IPS-NIHi7 (cell line): ENCODE measurements around the gene KCNJ6.
A peak's percentile ranks its signal among the peaks of the same experiment; 100 is the strongest.

ENCODE experiments used
- DNase-seq: peaks from one replicate; pipeline ENCODE4 v3.0.0; 2012; ENCODE audit warnings: mixed read lengths; ENCODE audit errors: extremely low spot score

Gene KCNJ6

DNA sequence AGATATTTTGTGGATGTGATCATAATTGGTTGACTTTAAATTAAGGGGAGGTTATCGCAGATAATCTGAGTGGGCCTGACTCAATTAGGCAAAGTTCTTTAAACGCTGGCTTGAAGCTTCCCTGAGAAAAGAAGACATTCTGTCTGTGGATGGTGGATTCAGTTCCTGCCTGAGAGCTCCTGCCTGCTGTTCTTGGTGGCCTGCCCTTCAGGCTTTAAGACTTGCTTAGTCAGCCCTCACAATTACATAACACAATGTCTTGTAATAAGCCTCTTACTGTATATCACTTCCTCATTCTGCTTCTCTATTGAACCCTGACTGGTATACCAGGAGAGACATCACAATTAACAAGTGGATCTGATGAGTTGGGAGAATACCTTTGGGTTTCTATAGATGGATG lies 50.2 kb downstream of the KCNJ6 start:
- DNase-seq, result no peak

DNA sequence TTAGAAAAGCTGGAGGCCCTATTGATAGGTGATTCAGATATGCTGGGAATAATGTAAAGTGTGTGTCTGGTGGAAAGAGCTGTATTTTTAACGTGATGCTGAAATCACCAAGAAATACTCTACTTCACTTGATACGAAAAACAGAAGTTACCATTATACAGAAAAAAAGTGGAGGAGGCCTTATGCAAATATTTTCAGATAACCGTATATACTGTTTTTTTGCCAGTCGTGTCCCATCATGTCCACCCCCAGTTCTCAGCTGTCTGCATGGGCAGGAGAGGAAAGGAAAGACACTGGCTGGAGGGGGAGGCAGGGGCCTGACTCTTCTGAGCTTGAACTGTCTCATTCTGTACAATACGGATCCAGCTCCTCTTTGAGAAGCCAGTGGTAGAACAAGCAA lies 51.1 kb downstream of the KCNJ6 start:
- DNase-seq, result no peak

DNA sequence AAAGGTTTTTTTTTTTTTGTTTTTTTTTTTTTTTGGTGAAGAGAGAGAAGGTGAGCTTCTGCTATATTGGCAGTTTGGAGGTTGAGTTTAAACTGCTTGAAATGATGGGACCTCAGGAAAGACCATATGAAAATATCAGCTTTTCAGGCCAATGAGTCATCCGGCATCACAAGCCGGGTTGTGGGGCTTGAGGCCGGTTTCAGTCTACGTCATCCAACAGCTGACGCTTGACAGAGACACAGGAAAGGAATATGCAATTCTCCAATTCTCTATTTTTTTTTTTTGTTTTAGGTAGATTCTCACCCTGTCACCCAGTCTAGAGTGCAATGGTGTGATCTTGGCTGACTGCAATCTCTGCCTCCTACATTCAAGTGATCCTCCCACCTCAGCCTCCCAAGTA lies 52.4 kb downstream of the KCNJ6 start:
- no peak for DNase-seq

DNA sequence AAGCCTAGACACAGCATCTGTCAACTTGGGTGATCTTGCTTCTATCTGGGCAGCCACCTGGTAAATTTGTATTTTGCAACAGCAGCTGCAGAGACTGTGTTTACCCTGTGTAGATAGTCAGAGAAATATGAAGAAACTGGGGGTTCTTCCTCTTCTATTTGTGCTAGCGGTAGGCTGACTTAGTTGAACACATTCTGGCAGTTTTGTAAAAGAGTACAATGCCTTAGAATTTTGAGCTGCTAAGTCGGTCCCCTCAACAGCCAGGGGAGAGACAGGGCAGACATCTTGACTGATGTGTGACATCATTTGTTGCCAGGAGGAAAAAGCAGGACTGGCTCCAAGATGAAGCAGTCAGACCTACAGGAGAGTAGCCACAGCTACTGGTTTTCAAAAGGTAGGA lies 53.7 kb downstream of the KCNJ6 start:
- DNase-seq, result peak; percentile 71

DNA sequence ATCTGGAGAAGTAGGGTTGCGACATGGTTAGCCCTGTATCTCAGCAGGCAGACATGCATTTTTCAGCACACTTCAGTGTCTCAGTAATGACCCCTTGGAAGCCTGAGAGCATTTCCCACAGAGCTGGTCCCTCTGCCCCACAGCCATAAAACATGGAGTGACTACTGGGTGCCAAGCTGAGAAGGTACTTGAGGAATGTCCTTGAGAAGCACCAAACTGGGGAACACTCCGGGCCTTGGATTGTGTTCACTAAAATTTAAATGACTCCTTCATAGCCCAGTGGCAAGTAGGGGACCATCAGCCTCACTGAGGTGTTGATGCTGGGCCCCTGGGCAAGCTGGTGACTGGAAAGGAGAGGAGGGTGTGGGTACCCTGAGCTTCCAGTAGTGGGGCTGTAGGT lies 54.7 kb downstream of the KCNJ6 start:
- no peak for DNase-seq

DNA sequence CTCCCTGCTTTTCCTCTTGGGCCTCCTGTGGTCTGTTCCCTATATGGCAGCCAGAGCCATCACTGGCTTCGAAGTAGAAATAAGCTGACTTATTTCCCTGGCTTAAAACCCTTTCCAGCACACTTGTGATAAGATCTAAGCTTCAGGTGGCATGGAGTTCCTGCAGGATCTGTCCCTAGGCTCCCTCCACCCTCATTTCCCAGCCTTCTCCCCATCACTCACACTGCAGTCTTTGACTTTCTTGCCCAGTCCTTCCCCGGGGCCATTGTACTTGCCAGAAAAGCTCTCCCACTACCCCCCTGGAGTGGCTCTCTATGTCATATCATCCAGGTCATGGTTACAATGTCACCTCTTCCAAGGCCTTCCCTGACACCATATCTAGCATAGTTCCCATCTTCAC lies 55.8 kb downstream of the KCNJ6 start:
- DNase-seq, result no peak

DNA sequence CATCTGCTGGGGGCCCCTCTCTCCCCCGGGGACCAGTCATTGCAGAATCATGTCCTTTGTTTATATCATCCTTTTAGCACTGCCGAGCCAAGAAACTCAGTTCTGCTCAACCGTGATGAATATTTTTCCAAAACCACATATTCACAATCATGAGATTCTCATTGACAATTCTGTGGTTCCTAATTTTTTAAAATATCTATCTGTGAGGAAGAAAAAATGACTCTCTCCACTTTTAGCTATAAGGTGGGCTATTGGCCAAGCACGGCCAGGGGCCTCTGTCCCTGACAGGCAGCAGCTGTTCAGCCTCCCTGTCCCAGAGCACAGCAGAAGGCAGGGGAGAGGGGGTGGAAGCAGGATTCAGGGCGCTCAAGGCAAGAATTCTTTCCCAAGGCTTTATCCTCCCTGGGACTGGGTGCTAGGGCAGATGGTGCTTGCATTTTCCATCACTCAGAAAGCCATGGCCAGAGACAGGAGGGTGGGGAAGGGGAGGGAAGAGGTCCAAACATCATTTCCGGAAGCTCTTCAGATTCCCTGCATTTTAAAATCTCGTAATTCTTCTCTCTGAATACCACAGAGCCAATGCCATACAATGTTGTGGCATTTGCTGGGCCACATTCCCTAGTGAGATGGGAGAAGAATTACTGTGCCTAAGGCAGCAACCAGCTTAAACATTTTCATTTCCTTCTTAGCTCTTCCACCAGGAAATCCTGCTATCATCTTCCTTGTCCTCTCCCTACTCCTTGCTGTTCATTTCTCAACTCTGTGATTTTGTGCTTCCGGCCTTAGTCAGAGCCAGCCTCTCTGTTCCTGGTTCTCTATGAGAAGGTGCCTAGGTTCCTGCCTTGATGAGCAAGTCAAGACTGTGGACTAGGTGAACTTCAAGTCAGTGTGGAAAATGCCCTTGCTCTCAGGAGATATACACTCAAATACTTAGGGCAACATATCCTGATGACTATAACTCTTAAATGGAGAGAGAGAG lies 60.3 kb downstream of the KCNJ6 start:
- DNase-seq, result no peak

DNA sequence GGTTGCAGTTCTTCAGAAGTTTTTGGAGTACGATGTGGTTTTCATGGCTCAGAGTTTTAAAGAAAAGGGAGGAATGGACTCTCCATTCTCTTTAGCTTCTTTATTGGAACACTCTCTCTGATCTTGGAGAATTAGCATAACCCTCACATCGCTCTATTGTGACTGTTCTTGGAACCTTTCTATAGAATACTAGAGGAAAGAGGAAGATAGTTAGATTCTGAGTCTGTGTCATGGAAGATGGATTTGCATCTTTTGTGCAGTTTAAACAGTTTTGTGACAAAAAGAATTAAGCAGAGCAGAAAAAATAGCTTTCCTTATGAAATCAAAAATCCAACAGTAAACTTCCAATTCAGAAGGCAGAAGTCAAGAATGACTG lies 61.0 kb downstream of the KCNJ6 start:
- no peak for DNase-seq

DNA sequence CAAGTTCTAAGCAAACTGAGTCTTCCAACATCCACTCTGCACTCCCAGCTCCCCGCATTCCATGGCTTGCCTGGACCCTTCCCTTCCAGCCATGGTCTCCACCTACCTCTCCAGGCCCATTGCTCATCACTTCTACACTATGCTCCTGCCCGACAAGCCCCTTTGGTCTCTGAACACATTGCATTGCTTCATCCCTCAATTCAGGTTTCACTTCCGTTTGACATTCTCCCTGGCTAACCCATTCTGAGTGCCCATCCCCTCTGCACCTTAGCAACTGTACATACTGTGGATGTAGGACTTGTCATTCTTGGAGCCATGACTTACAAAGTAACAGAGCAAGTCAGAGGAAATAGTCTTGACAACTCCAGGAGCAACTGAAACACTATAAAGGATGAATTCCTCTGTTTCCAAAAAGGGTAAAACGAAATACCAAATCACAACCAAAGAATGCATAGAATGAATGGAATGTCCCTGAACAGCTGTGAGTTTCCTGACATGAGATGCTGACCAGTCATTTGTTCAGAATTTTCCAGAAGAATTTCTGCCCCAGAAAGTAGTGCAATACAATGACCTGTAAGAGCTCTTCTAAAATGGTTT lies 66.7 kb downstream of the KCNJ6 start:
- DNase-seq, result no peak

DNA sequence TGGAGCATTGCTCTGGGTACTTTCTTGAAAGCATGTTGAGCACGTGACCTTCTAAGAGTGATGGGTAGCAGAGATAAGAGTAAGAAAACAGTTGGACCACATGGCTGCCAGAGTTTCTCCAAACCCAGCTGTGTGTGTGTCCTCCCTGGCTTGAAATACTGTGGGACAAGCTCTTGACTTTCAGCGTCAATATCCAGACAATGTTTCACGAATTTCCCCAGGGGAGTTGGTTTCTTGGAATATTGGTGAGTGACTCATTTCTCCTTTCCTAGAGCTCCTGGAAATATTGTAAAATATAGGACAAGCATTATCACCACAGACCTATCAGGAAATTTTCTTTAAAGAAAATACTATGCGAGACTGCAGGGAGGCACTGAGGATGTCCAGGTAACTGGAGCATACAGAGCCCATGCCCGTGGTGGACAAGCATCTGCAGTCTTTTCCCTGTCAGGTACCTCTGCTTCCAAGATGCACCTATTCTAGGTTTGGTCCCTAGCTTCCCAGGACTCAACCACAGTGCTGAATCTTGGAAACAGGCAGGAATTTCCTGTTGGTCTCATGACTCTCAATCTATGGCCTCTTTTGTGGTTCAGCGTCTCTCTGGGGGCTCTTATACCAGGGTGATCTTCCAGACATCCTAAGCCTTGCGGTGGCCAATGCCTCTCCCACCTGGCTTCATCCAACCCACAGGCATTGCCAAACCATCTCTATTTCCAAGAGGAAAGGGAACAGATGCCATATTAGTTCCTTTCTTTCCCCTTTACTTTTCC lies 67.4 kb downstream of the KCNJ6 start:
- DNase-seq, result no peak

DNA sequence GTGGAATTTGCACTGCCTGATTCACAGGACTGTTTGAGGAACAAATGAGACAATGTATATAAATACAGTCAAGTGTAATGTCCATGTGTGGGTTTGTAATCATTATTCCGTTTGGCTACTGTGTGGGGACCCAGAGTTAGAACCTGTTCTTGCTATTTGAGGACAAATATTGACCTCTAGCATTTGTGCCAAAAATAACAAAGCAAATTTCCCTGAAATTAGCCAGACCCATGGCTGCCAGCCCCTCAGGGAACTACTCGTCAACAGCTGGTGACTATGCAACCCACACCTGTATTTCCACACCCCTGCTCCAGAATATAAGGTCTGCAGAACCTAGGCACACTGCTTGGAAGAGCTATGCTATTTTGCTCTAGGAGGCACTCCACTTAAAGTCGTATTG lies 70.7 kb downstream of the KCNJ6 start:
- no peak for DNase-seq

DNA sequence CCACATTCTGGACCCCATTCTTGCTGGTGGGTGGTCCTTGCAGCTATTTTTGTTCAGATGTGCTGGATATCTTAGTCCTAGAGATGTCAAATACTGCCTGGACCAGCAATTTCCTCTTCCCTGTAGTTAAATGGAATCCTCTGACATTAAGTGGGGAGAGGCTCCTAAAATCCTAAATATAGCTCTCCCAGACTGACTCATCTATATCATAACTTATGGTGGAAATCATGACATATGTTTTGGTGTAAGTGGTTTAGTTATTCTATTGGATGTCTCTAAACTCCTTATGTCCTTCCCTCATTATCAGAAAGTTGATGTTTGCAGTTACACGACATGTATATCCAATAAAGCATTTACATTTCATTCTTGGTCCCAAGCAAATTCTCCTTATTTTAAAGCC lies 73.1 kb downstream of the KCNJ6 start:
- DNase-seq, result no peak

DNA sequence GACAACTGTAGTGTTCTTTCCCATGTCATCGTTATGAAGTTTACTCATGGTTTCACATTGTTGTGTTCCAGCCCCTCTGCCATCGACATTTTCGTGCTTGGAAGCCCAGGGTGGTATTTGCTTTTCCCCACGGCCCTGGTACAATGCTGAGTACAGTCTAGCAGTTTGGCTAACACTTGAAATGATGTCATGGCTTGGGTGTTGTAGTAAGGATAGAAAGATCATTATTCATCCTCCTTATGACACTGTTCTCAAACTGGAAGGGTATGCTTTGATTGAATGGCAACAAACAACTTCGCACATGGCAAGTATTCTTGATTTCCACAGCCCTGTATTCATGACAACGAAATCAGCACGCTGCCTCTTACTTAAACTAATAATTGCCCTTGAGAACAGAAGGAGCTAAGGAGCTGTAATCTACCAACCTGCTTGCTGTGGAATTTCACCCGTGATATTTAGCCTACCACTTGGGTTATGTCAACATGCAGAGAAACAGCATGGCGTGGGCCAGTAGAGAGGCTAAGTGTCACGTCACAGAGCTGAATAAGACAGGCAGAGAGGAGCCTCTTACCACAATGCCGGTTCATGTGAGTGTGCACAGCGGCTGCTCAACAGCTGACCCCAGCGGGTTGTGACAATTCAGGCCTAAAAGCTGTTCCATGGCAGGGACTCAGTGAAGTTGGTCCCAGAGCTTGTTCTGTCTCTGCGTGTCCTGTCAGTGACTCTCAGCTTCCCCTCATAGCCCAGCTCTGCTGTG lies 73.9 kb downstream of the KCNJ6 start:
- no peak for DNase-seq

DNA sequence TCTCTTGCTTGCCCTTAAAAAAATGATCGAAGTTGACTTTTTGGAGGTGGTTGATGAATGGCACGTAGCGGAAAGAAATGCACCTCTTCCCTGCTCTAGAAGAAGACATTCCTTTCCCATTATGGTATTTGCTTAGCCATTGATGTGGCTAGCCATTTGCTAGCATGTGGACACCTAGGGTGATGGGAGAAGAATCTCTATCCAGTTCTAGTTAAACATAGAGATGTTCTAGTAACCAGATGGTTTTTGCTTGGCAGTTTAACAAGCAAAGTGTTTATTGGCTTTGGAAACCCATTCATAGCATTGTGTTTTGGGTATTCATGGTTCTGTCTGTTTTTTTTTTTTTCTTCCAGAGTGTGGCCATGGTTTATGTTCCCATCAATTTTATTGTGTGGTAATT lies 78.9 kb downstream of the KCNJ6 start:
- DNase-seq, result no peak

DNA sequence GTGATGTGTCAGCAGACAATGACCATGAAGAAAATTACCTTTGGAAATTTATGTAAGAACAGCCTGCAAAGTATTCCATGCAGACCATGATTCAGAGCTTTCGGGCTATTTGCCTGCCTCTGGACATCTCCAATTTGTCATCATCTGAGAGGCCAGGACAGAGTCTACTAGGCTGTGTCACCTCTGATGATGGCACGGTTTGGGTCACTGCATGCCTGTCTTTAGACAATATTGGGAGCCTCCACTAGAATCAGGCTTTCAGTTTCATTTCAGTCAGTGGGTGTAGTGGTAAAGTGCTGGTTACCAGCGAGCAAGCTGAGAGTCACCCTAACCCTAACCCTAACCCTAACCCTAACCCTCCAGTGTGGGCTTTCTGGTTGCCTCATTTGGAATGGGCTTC lies 80.8 kb downstream of the KCNJ6 start:
- no peak for DNase-seq

DNA sequence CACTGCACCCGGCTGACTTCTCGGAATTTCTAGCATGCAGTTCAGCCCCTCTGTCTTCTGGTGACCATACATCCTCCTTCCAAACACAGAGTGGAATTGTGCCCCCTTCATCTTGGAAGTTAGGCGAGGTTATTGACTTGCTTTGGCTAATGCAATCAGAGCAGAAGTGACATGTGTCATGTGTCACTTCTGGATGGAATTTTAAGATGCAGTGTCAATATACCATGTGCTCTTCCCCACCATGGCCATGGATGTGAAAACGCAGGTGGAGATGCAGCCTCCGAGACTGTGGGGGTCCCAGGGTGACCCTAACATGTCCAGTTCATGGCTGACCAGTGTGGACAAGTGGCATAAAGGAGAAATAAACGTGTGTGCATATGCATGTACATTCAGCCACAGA lies 83.0 kb downstream of the KCNJ6 start:
- DNase-seq, result no peak

DNA sequence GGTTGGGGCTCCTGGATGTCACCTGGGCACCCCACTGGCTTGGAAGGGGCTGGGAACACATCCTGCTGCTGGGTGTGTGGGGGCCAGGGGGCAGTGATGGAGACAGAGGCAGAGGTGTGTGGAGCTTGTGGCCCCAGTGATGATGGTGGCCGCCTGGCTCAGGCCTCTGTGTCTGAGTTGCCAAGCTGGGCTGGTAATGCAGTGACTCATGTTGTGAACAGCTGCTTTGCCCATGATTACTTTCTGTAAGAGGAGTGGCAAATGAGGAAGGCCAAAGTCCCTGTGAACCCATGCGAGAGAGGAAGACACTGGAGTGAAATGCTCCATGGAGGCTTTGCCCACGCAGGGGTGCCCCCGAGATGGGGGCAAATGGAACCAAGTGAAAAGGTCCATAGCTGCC lies 86.8 kb downstream of the KCNJ6 start:
- no peak for DNase-seq

DNA sequence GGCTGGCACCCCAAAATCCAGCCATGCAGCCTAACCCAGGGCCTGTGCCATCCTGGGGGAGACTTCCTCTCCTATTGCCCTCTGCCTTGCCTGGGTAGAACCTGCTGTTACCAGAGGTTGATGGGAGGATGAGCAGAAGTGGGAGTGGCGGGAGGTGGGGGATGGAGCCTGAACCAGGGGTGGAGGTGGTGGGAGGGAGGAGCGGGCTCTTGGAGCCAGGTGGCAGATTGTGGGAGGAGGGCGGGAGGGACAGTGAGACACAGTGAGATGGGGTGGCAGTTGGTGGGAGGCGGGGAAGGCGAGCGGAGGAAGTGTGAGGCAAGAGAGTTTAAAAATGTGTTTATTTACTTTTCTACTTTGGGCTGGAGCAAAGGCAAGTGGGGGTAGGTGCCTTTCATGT lies 87.3 kb downstream of the KCNJ6 start:
- DNase-seq, result no peak

DNA sequence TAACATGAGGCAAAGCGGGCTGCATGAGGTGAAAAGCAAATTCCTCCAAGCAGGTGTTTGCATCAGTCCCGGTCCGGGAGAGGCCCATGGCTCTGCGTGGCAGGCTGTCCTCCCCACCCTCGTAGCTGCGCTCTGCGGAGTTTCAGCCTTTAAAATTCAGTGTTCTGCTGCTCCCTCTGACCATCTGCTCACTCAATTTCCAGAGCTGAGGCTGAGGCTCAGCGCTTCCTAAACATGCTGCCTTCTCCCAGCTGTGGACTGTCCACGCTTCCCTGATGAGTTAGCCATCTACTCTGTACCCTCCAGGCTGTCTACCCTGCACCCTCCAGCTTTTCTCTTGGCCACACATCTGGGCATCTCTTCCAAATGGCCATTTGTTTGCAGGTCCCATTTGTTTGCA lies 87.7 kb downstream of the KCNJ6 start:
- DNase-seq, result no peak

DNA sequence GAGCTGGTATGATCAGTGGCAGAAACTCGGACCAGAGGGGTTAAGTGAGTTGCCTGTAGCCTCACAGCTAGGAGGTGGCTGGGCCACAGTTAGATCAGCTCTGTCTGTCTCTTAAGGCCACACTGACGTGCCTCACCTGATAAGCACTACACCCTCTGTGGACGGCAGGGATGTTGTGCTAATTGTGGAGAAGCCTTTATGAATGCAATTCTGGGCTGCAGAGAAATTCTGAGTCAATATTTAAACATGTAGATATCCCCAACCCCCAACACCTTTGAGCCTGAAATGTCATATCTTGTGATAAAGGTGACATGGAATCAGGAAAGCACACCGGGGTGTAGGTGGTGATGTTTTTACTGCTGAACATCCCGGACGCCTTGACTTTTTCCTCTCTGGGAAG lies 88.3 kb downstream of the KCNJ6 start:
- DNase-seq, result no peak

DNA sequence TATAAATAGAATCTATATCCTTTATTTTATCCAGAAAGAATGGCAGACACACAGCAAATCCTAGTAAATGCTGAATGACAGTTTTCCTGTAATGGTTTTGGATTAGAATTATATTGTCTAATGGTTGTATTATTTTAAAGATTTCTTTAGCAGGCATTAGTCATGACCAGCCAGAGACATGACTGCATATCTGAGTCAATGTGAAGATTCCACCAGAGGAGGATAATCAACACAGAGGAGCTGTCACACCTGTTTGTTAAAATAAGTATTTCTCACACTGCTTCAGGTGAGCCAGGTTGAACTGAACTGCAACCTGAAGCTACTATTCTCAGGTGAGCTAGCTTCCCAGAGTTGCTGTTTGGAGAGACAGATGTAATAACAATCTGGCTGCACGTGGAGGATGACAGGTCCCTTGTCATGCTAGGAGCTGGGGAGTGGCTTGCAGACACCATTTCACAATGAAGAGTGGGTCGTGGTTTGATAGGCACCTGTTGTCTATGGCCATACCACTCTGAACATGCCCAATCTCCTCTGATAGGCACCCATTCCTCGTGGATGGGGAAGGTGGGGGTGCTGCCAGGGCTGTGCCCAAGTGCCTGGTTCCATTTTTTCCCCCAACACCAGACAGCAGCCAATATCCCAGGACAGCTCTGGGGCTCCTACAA lies 94.3 kb downstream of the KCNJ6 start:
- DNase-seq, result no peak
